WTC11 (cell line): ENCODE measurements around the gene SH2D4B. TPM values are rescaled to one million over a fixed set of nuclear protein-coding genes. Genes with fewer than 3 reads are reported as not detected.

Source experiments
- ATAC-seq: fragments of 200-7000 bp; cut with Tn5 transposase; 2 replicates; pipeline ENCODE4 v1.10.0; 2021; ENCODE audit warnings: mild to moderate bottlenecking, moderate library complexity
- CTCF ChIA-PET: fragments of 300-600 bp; sonication (Branson Sonifier 250); formaldehyde crosslinking; loops from one replicate; lab custom pipeline; 2021; ENCODE audit warnings: antibody characterized with exemption; lab: Charles Lee
- POLR2A ChIA-PET: fragments of 350-600 bp; sonication (Branson Sonifier 250); formaldehyde crosslinking; loops from one replicate; lab custom pipeline; 2021; ENCODE audit warnings: antibody characterized with exemption; lab: Charles Lee
- DNase-seq: peaks from one replicate; pipeline ENCODE4 v3.0.0; 2021; ENCODE audit warnings: low spot score
- H3K27ac Mint-ChIP-seq: 2 replicates; pipeline ENCODE4 v1.8.0; 2021; ENCODE audit warnings: mixed read lengths
- H3K27me3 Mint-ChIP-seq: 2 replicates; pipeline ENCODE4 v1.8.0; 2021; ENCODE audit warnings: low read depth, mild to moderate bottlenecking, moderate library complexity, mixed read lengths
- H3K36me3 Mint-ChIP-seq: 2 replicates; pipeline ENCODE4 v1.8.0; 2021; ENCODE audit warnings: mixed read lengths
- H3K4me1 Mint-ChIP-seq: 2 replicates; pipeline ENCODE4 v1.8.0; 2022; ENCODE audit warnings: mixed read lengths
- H3K4me3 Mint-ChIP-seq: 2 replicates; pipeline ENCODE4 v1.8.0; 2021; ENCODE audit warnings: mild to moderate bottlenecking, moderate library complexity, mixed read lengths
- H3K9me3 Mint-ChIP-seq: 2 replicates; pipeline ENCODE4 v1.8.0; 2021; ENCODE audit warnings: mixed read lengths
- ATF1 ChIP-seq: sonication (generic); formaldehyde crosslinking; IDR thresholded peaks from 2 replicates; pipeline ENCODE4 v1.8.1; 2023; ENCODE audit warnings: mild to moderate bottlenecking, moderate library complexity, missing genetic modification reagents
- CREB1 ChIP-seq: sonication (generic); formaldehyde crosslinking; IDR thresholded peaks from 2 replicates; pipeline ENCODE4 v1.8.0; 2023; ENCODE audit warnings: mild to moderate bottlenecking, missing genetic modification reagents
- CREM ChIP-seq: sonication (generic); formaldehyde crosslinking; IDR thresholded peaks from 2 replicates; pipeline ENCODE4 v1.8.1; 2022; ENCODE audit warnings: mild to moderate bottlenecking, missing genetic modification reagents, moderate library complexity
- ETV6 ChIP-seq: sonication (generic); formaldehyde crosslinking; IDR thresholded peaks from 2 replicates; pipeline ENCODE4 v1.8.1; 2022; ENCODE audit warnings: mild to moderate bottlenecking, missing genetic modification reagents
- FOXJ3 ChIP-seq: sonication (generic); formaldehyde crosslinking; IDR thresholded peaks from 2 replicates; pipeline ENCODE4 v1.9.0; 2021; ENCODE audit warnings: missing genetic modification reagents, mild to moderate bottlenecking, borderline replicate concordance
- FOXK1 ChIP-seq: sonication (generic); formaldehyde crosslinking; IDR thresholded peaks from 2 replicates; pipeline ENCODE4 v1.8.0; 2022; ENCODE audit warnings: mild to moderate bottlenecking, moderate library complexity, missing genetic modification reagents
- GTF2I ChIP-seq: fragments of 250-450 bp; sonication (Bioruptor Pico); conservative IDR thresholded peaks from 2 replicates; pipeline ENCODE4 v1.4.0; 2021; ENCODE audit warnings: mild to moderate bottlenecking
- NFYB ChIP-seq: sonication (generic); formaldehyde crosslinking; conservative IDR thresholded peaks from 2 replicates; pipeline ENCODE4 v1.8.0; 2022; ENCODE audit warnings: low read depth, missing genetic modification reagents
- NR1H2 ChIP-seq: sonication (generic); formaldehyde crosslinking; IDR thresholded peaks from 2 replicates; pipeline ENCODE4 v1.9.0; 2021; ENCODE audit warnings: mild to moderate bottlenecking, moderate library complexity, missing genetic modification reagents
- NR2C2 ChIP-seq: sonication (generic); formaldehyde crosslinking; IDR thresholded peaks from 2 replicates; pipeline ENCODE4 v1.8.0; 2022; ENCODE audit warnings: mild to moderate bottlenecking, missing genetic modification reagents
- RORB ChIP-seq: fragments of 250-450 bp; sonication (Bioruptor Pico); IDR thresholded peaks from 2 replicates; pipeline ENCODE4 v1.9.0; 2021; ENCODE audit warnings: mild to moderate bottlenecking
- SMAD3 ChIP-seq: sonication (generic); formaldehyde crosslinking; IDR thresholded peaks from 2 replicates; pipeline ENCODE4 v1.8.0; 2022; ENCODE audit warnings: missing genetic modification reagents, mild to moderate bottlenecking, borderline replicate concordance
- SP1 ChIP-seq: sonication (generic); formaldehyde crosslinking; conservative IDR thresholded peaks from 2 replicates; pipeline ENCODE4 v1.8.1; 2022; ENCODE audit warnings: missing genetic modification reagents
- ZNF138 ChIP-seq: sonication (generic); formaldehyde crosslinking; conservative IDR thresholded peaks from 2 replicates; pipeline ENCODE4 v1.8.1; 2022; ENCODE audit warnings: mild to moderate bottlenecking, moderate library complexity, missing genetic modification reagents
- ZNF396 ChIP-seq: fragments of 250-450 bp; sonication (Bioruptor Pico); IDR thresholded peaks from 2 replicates; pipeline ENCODE4 v1.8.0; 2021; ENCODE audit warnings: mild to moderate bottlenecking, moderate library complexity, borderline replicate concordance
- total RNA-seq: library from RNA; stranded (reverse); gene quantifications from 3 replicates; pipeline ENCODE4 v1.2.3, GENCODE V29; 2021
- TF ChIP-seq, protein P1 (sequence below): fragments of 250-450 bp; sonication (Bioruptor Pico); IDR thresholded peaks from 2 replicates; pipeline ENCODE4 v2.1.2; 2022; ENCODE audit warnings: mild to moderate bottlenecking, moderate library complexity
- TF ChIP-seq, protein P2 (sequence below): fragments of 250-450 bp; sonication (Bioruptor Pico); IDR thresholded peaks from 2 replicates; pipeline ENCODE4 v1.8.0; 2021; ENCODE audit warnings: mild to moderate bottlenecking
- TF ChIP-seq, protein P3 (sequence below): sonication (generic); formaldehyde crosslinking; IDR thresholded peaks from 2 replicates; pipeline ENCODE4 v1.8.1; 2023; ENCODE audit warnings: mild to moderate bottlenecking, moderate library complexity, missing genetic modification reagents
- TF ChIP-seq, protein P4 (sequence below): sonication (generic); formaldehyde crosslinking; IDR thresholded peaks from 2 replicates; pipeline ENCODE4 v1.8.1; 2022; ENCODE audit warnings: missing genetic modification reagents, borderline replicate concordance
- TF ChIP-seq, protein P5 (sequence below): sonication (generic); formaldehyde crosslinking; IDR thresholded peaks from 2 replicates; pipeline ENCODE4 v1.8.0; 2022; ENCODE audit warnings: mild to moderate bottlenecking, missing genetic modification reagents
- TF ChIP-seq, protein P6 (sequence below): sonication (generic); formaldehyde crosslinking; IDR thresholded peaks from 2 replicates; pipeline ENCODE4 v1.8.1; 2022; ENCODE audit warnings: low read depth, mild to moderate bottlenecking, moderate library complexity, missing genetic modification reagents, borderline replicate concordance

The SH2D4B gene
- total RNA-seq, 1 experiment from 2014 or later, result 0.04 TPM

DNA sequence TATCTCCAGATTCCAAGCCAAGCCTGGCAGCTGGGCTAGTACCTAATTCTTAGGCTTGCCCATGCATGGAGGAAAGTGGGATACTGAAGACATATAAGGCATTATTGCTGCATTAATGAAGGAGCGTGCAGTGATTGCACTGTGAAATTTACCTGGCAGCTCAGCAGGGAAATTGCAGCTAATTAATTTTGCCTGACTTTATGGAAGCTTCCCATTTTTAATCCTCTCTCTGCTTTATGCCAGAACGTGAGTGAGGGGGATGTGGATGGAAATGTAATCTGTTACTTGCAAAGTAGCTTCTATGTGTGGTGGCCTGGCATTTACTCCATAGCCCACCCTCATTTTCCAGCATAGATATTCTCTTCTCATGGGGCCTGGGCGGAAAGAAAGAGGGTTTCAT is 134.9 kb downstream of the SH2D4B start:
- Mint-ChIP-seq H3K36me3 (no peaks in the 10 kb centered on the region), H3K4me3 (no peak overlapping the region), H3K4me1 (no peaks in the 10 kb centered on the region), H3K9me3 (0 out of 2 replicates have a peak, but pooled peaks cover 8% of the 10 kb centered on the region), H3K27me3 (no peaks in the 10 kb centered on the region; the same call in 1 of the 2 replicates), H3K27ac (no peak overlapping the region)
- ChIA-PET POLR2A (no interaction called here), CTCF (interaction anchor here (1.1 to 3.1 kb wide), 3 partner anchors 8 to 412 kb away, joined by 3 to 30 read pairs (median 12); no protein-coding TSS in a partner anchor)
- no peak for DNase-seq
- TF ChIP-seq ZNF396 (CRISPR knock-in tag) (no peak), RORB (CRISPR knock-in tag) (no peak), FOXK1 (CRISPR knock-in tag) (no peak), NFYB (no peak), CREM (CRISPR knock-in tag) (no peak), NR1H2 (CRISPR knock-in tag) (no peak)
- TF ChIP-seq, protein P1, sequence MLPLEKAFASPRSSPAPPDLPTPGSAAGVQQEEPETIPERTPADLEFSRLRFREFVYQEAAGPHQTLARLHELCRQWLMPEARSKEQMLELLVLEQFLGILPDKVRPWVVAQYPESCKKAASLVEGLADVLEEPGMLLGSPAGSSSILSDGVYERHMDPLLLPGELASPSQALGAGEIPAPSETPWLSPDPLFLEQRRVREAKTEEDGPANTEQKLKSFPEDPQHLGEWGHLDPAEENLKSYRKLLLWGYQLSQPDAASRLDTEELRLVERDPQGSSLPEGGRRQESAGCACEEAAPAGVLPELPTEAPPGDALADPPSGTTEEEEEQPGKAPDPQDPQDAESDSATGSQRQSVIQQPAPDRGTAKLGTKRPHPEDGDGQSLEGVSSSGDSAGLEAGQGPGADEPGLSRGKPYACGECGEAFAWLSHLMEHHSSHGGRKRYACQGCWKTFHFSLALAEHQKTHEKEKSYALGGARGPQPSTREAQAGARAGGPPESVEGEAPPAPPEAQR (CRISPR knock-in tag), result no peak
- TF ChIP-seq, protein P2, sequence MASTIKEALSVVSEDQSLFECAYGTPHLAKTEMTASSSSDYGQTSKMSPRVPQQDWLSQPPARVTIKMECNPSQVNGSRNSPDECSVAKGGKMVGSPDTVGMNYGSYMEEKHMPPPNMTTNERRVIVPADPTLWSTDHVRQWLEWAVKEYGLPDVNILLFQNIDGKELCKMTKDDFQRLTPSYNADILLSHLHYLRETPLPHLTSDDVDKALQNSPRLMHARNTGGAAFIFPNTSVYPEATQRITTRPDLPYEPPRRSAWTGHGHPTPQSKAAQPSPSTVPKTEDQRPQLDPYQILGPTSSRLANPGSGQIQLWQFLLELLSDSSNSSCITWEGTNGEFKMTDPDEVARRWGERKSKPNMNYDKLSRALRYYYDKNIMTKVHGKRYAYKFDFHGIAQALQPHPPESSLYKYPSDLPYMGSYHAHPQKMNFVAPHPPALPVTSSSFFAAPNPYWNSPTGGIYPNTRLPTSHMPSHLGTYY (CRISPR knock-in tag), result no peak
- ATAC-seq, result no peak

DNA sequence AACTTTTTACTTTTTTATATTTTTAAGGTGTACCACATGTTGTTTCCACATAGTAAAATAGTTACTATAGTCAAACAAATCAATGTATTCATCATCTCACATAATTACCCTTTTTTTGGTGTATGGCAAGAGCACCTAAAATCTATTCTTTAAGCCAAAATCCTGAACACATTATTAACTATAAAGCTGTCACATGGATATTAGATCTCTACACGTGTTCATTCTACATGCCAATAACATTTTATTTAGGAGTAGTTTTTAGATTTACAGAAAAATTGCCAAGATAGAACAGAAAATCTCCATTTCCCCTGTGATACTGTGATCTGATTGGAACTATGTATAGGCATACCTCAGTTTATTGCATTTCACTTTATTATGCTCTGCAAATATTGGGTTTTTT is 137.1 kb downstream of the SH2D4B start:
- no peak for ATAC-seq
- TF ChIP-seq SP1 (CRISPR knock-in tag), result no peak
- no peak for TF ChIP-seq ATF1 (CRISPR knock-in tag)
- TF ChIP-seq CREM (CRISPR knock-in tag), result no peak
- TF ChIP-seq ZNF138 (CRISPR knock-in tag), result no peak
- TF ChIP-seq ETV6 (CRISPR knock-in tag), result no peak
- TF ChIP-seq, protein P3, sequence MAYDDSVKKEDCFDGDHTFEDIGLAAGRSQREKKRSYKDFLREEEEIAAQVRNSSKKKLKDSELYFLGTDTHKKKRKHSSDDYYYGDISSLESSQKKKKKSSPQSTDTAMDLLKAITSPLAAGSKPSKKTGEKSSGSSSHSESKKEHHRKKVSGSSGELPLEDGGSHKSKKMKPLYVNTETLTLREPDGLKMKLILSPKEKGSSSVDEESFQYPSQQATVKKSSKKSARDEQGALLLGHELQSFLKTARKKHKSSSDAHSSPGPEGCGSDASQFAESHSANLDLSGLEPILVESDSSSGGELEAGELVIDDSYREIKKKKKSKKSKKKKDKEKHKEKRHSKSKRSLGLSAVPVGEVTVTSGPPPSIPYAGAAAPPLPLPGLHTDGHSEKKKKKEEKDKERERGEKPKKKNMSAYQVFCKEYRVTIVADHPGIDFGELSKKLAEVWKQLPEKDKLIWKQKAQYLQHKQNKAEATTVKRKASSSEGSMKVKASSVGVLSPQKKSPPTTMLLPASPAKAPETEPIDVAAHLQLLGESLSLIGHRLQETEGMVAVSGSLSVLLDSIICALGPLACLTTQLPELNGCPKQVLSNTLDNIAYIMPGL, result no peak
- no peak for TF ChIP-seq CREB1
- TF ChIP-seq, protein P4, sequence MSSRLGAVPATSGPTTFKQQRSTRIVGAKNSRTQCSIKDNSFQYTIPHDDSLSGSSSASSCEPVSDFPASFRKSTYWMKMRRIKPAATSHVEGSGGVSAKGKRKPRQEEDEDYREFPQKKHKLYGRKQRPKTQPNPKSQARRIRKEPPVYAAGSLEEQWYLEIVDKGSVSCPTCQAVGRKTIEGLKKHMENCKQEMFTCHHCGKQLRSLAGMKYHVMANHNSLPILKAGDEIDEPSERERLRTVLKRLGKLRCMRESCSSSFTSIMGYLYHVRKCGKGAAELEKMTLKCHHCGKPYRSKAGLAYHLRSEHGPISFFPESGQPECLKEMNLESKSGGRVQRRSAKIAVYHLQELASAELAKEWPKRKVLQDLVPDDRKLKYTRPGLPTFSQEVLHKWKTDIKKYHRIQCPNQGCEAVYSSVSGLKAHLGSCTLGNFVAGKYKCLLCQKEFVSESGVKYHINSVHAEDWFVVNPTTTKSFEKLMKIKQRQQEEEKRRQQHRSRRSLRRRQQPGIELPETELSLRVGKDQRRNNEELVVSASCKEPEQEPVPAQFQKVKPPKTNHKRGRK (CRISPR knock-in tag), result no peak
- no peak for TF ChIP-seq FOXJ3
- TF ChIP-seq, protein P5, sequence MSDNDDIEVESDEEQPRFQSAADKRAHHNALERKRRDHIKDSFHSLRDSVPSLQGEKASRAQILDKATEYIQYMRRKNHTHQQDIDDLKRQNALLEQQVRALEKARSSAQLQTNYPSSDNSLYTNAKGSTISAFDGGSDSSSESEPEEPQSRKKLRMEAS, result no peak
- ChIA-PET CTCF (interaction anchor here (1.2 to 1.4 kb wide), 2 partner anchors 11 to 12 kb away, joined by 3 to 5 read pairs; no protein-coding TSS in a partner anchor), POLR2A (no interaction called here)
- no peak for DNase-seq
- H3K4me1 Mint-ChIP-seq, result peaks cover 4% of the 10 kb centered on the region
- H3K4me3 Mint-ChIP-seq, result no peak overlapping the region
- no peaks in the 10 kb centered on the region for H3K27me3 Mint-ChIP-seq
- 0 out of 2 replicates have a peak, but pooled peaks cover 12% of the 10 kb centered on the region for H3K9me3 Mint-ChIP-seq
- no peaks in the 10 kb centered on the region for H3K36me3 Mint-ChIP-seq
- H3K27ac Mint-ChIP-seq, result no peak overlapping the region

DNA sequence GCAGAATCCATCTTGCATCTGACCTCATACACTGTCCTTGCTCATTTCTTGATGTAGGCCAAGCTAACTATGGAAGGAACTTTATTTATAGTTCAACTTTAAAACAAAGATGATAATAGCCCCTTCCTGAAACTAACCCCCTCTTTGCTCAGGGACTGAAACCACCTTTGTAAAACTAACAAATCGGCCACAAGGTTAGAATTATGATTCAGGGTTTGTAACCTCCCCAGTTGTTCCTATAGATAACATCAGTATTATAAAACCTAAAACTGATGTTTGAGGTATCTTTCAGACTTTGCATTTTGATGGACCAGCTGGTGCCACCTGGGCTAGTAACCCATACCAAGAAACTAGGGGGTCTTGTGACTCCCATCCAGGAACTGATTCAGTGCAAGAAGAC is 143.4 kb downstream of the SH2D4B start:
- H3K9me3 Mint-ChIP-seq, result 0 out of 2 replicates have a peak, but pooled peaks cover 12% of the 10 kb centered on the region
- DNase-seq (no peak), ATAC-seq (no peak)
- H3K4me1 Mint-ChIP-seq, result peaks cover 4% of the 10 kb centered on the region
- no peak overlapping the region for H3K4me3 Mint-ChIP-seq
- no peak for TF ChIP-seq SMAD3
- TF ChIP-seq, protein P6, sequence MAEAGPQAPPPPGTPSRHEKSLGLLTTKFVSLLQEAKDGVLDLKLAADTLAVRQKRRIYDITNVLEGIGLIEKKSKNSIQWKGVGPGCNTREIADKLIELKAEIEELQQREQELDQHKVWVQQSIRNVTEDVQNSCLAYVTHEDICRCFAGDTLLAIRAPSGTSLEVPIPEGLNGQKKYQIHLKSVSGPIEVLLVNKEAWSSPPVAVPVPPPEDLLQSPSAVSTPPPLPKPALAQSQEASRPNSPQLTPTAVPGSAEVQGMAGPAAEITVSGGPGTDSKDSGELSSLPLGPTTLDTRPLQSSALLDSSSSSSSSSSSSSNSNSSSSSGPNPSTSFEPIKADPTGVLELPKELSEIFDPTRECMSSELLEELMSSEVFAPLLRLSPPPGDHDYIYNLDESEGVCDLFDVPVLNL (CRISPR knock-in tag), result no peak
- no peak for TF ChIP-seq GTF2I (CRISPR knock-in tag)
- no peak for TF ChIP-seq NR2C2 (CRISPR knock-in tag)
- H3K27ac Mint-ChIP-seq, result no peak overlapping the region
- H3K27me3 Mint-ChIP-seq, result no peaks in the 10 kb centered on the region
- POLR2A ChIA-PET, result no interaction called here
- CTCF ChIA-PET, result interaction anchor here (0.6 to 5.0 kb wide), 2 partner anchors 10 to 18 kb away, joined by 3 to 32 read pairs; no protein-coding TSS in a partner anchor
- no peaks in the 10 kb centered on the region for H3K36me3 Mint-ChIP-seq
